Upper lobe of left lung (tissue), 4 donors: ENCODE data around the gene C5orf24.

Experiments used
- POLR2A ChIP-seq, 4 donors: fragments of 450-650 bp; IDR thresholded peaks; one replicate each; pipeline ENCODE4 v1.5.1; 2016 to 2017; ENCODE audit warnings: antibody characterized with exemption in 4 of 4, mild to moderate bottlenecking in 2 of 4
- POLR2AphosphoS5 ChIP-seq, 2 donors: sonication (generic); formaldehyde crosslinking; IDR thresholded peaks; one replicate each; pipeline ENCODE4 v1.5.1; 2017; ENCODE audit warnings: antibody characterized with exemption in 2 of 2
- TF ChIP-seq, protein P1 (sequence below), 6 experiments: fragments of 450-650 bp in 4 of 6; fragments of 200-600 bp in 2 of 6; sonication (generic) in 2 of 6; IDR thresholded peaks; one replicate each; pipeline ENCODE4 v1.5.1; 2016 to 2019; ENCODE audit warnings: antibody characterized with exemption in 6 of 6

DNA sequence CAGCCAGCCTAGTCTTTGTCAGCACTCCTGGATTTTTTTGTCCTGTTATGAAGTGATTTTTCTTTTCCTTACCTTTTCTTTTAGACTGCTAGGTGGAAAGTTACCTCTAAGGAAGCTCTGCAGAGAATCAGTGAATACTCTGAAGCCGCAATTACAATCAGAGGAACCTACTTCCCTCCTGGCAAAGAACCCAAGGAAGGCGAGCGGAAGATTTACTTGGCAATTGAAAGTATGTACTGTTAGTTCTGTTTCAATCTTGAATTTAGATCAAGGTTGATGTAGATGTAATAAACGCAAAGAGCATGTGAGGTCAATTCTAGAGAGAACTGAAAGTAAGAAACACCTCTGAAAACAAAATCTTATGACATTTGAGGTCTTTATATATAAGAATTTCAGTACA, 27.0 kb upstream of the C5orf24 start:
- TF ChIP-seq POLR2A (IDR thresholded peaks at IDR 0.05) = no peak
- TF ChIP-seq, protein P1, sequence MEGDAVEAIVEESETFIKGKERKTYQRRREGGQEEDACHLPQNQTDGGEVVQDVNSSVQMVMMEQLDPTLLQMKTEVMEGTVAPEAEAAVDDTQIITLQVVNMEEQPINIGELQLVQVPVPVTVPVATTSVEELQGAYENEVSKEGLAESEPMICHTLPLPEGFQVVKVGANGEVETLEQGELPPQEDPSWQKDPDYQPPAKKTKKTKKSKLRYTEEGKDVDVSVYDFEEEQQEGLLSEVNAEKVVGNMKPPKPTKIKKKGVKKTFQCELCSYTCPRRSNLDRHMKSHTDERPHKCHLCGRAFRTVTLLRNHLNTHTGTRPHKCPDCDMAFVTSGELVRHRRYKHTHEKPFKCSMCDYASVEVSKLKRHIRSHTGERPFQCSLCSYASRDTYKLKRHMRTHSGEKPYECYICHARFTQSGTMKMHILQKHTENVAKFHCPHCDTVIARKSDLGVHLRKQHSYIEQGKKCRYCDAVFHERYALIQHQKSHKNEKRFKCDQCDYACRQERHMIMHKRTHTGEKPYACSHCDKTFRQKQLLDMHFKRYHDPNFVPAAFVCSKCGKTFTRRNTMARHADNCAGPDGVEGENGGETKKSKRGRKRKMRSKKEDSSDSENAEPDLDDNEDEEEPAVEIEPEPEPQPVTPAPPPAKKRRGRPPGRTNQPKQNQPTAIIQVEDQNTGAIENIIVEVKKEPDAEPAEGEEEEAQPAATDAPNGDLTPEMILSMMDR (IDR thresholded peaks at IDR 0.05) = no peak
- TF ChIP-seq POLR2AphosphoS5 (IDR thresholded peaks at IDR 0.05) = no peak
